Ectodermal cell (in vitro differentiated cells): ENCODE results near the gene ARMCX6.
"Not testable (repeated sequence)": the region's sequence is repeated elsewhere in the genome, so short reads cannot be mapped to it uniquely, and the experiment has no call there.

Experiments used
- H3K27ac ChIP-seq: 2 replicates; pipeline ENCODE4 v1.7.0; 2013; ENCODE audit warnings: mild to moderate bottlenecking, low read depth, low read length; ENCODE audit not compliant: insufficient read depth, poor library complexity, severe bottlenecking
- H3K27me3 ChIP-seq: 2 replicates; pipeline ENCODE4 v1.7.0; 2013; ENCODE audit warnings: mild to moderate bottlenecking, low read length; ENCODE audit not compliant: insufficient read depth, control insufficient read depth, poor library complexity, severe bottlenecking
- H3K36me3 ChIP-seq: one replicate; pipeline ENCODE4 v1.7.0; 2013; ENCODE audit warnings: low read length; ENCODE audit not compliant: control insufficient read depth, insufficient read depth
- H3K4me1 ChIP-seq: one replicate; pipeline ENCODE4 v1.7.0; 2013; ENCODE audit warnings: low read length; ENCODE audit not compliant: control insufficient read depth, insufficient read depth
- H3K4me3 ChIP-seq: 2 replicates; pipeline ENCODE4 v1.7.0; 2013; ENCODE audit warnings: low read depth, low read length, control low read depth; ENCODE audit not compliant: insufficient read depth
- H3K9me3 ChIP-seq: 2 replicates; pipeline ENCODE4 v1.7.0; 2013; ENCODE audit warnings: mild to moderate bottlenecking, low read length, moderate library complexity; ENCODE audit not compliant: control insufficient read depth
- WGBS, 2 experiments: methylation state at CpG; one replicate each; pipeline ENCODE4 v1.1.7; 2013; ENCODE audit warnings: missing lambda C conversion rate in 2 of 2; 5-methylcytosine and 5-hydroxymethylcytosine counted together

ARMCX6 gene

GRCh38 chrX:101605728-101606127 is 12.1 kb downstream of the ARMCX6 start:
- 40 to 56% methylated on average over 1 of the region's 1 CpG for WGBS, 2 experiments
- Histone ChIP-seq H3K36me3 (no peaks in the 10 kb centered on the region), H3K27ac (no peak overlapping the region), H3K4me3 (no peak overlapping the region), H3K9me3 (no peaks in the 10 kb centered on the region), H3K4me1 (no peaks in the 10 kb centered on the region), H3K27me3 (no peaks in the 10 kb centered on the region)

- no peak overlapping the region for H3K27ac ChIP-seq
- no peaks in the 10 kb centered on the region for H3K27me3 ChIP-seq
- no peaks in the 10 kb centered on the region for H3K9me3 ChIP-seq
- no peaks in the 10 kb centered on the region for H3K36me3 ChIP-seq
- H3K4me1 ChIP-seq, result no peaks in the 10 kb centered on the region
- H3K4me3 ChIP-seq, result no peak overlapping the region
These were observed 12.7 kb downstream of the ARMCX6 start for GRCh38 chrX:101605146-101605545.

GRCh38 chrX:101602077-101602476 is 15.7 kb downstream of the ARMCX6 start:
- Histone ChIP-seq H3K27ac (no peak overlapping the region), H3K4me1 (no peaks in the 10 kb centered on the region), H3K36me3 (no peaks in the 10 kb centered on the region), H3K9me3 (no peaks in the 10 kb centered on the region), H3K27me3 (no peaks in the 10 kb centered on the region), H3K4me3 (no peak overlapping the region)
- 92 to 97% methylated on average over 2 of the region's 7 CpGs for WGBS, 2 experiments

GRCh38 chrX:101599592-101599991 is 18.2 kb downstream of the ARMCX6 start:
- not testable (repeated sequence) for H3K36me3 ChIP-seq

DNA sequence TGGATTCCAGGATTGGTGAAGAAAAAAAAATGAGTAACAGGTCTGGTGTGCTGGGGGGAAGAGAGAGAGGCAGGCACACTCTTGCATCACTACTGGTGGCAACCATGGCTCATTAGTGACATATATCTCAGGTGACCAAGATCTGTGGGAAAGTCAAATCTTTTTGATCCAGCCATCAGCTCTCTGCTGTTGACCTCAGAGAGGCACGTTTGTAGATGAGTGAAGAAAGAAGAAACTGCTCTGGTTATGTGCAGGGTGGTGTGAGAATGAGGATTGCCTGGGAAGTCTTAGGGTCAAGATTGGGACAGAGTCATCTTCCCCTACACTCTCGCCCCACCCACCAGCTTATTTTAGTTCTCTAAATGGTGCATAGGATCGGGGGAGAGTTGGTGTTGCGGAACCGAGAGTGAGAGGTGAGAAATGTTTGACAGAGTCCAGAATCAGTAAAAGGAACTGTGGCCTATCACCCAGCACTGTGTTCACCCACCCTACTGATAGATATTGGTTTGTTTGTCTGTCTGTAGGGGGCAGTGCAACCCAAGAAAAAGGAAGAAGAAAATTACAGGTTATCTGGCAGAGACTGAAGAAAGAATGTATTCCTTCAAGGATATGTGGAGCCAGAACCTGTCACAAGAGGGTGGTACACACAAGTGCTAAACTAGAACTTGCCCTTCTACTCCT is 21.9 kb downstream of the ARMCX6 start:
- 7 to 26% methylated on average over 2 to 3 of the region's 5 CpGs for WGBS, 2 experiments
- no peaks in the 10 kb centered on the region for H3K36me3 ChIP-seq

More at GRCh38 chrX:101599592-101599991, 18.2 kb downstream of the ARMCX6 start:
- H3K4me1 ChIP-seq, H3K27me3 ChIP-seq, H3K9me3 ChIP-seq, H3K4me3 ChIP-seq, H3K27ac ChIP-seq: not testable (repeated sequence)
- WGBS, 2 experiments, result 93 to 100% methylated on average over 5 of the region's 8 CpGs

More for the DNA sequence above, 21.9 kb downstream of the ARMCX6 start:
- Histone ChIP-seq H3K9me3 (no peaks in the 10 kb centered on the region), H3K27ac (no peak overlapping the region), H3K27me3 (no peaks in the 10 kb centered on the region), H3K4me1 (no peaks in the 10 kb centered on the region), H3K4me3 (no peak overlapping the region)
